Activated CD4-positive, alpha-beta T cell treated with anti-CD3 and anti-CD28 coated beads, Interleukin-2, amount 50 U/mL, for 24 hours (primary cell): ENCODE results near the gene TMEM255B.
"Not testable (repeated sequence)": the region's sequence is repeated elsewhere in the genome, so short reads cannot be mapped to it uniquely, and the experiment has no call there.

Experiments used
- DNase-seq, 2 donors: peaks; one replicate each; pipeline ENCODE4 v3.0.0-alpha.2; 2020; ENCODE audit warnings: low read depth in 1 of 2, low spot score in 1 of 2

The TMEM255B gene

DNA sequence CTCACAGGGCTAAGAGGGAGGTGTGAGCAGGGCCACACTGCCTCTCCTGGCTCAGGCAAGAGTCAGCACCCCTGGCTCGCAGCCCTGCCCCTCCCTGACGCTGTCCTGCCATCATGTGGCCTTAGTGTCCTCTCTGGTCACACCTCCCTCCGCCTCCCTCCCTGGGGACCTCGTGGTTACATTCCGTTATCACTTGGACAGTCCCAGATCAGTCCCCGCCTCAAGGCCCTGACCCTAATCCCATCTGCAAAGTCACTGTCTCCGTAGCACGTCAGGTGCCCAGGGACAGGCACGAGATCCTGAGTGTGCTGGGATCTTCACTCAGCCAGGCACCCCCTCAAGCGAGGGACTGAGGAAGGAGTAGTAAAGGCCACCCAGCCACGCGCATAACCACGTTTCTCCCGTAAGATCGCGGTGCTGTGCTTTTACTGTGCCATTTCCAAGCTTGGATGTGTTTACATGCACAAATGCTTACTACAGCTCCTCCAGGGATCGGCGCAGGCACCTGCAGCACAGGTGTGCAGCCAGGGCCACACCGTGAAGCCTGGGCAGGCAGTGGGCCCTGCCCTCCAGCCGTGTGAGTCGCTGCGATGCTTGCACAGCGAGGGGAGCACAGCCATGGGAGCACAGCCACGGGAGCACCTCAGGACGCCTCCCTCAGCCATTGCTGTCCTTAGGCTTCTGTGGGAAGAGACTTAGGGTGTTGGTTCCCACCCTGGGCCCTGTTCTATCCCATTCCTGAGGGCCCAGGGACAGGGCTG, 10.7 kb upstream of the TMEM255B start:
- no peak for DNase-seq

DNA sequence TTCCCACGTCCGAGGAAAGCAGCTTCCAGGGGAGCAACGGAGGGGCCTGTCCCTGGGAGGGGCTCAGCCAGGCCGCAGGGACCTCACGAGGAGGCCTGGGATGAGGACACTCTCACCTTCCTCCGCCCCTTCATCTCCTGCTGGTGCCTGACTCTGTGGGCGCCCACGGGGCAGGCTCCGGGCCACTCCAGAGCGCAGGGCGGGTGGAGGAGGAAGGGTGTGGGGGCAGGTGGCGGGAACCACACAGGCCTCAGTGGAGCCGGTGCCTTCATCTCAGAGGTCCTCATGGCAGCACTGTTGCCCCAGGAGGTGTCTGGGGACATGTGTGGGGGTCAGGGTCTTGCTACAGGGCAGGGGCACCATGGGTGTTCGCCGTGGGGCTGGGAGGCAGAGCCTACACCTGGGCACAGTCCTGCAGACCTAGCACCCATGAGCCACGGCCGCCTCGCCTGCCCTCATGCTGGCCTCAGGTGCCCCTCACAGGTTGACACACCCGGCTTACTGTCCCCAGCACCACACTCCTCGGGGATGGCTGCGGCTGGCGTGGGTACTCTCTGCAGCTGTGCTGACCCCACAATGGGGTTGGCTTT, 10.1 kb upstream of the TMEM255B start:
- no peak for DNase-seq

DNA sequence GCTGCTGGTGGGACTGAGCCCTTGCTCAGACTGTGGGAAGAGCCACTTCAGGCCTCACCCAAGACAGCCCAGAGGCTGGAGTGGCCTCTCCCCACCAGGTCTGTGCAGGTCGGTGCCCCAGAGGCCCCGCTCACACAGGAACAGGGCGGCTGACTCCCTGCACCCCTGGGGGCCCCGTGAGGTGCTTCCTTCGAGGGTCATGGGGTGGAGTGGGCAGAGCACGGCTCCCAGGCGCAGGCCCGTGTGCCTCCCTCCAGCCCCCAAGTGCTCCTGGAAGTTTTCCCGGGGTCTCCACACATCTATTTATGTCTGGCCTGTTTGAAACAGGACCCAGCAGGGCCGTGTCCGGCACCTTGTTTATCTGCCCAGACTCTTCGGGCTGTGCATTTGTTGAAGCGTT, 9.5 kb upstream of the TMEM255B start:
- no peak for DNase-seq

DNA sequence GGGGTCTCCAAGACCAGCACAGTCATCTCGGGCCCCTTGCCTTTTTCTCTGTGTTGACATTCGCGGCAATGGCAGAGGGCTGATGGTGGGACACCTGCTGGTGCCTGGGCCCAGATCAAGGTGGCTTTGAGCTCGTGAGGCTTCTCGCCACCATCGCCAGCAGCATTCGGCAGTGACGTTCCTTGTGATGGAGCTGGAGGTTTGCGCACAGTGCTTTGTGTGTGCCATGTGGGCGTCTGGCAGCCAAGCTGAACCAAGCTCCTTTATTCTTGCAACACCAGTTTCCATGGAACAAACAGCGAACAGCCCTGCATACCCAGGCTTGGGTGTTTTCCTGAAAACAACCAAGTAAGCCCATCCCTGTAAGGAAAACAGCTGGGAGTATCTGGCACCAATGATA, 9.1 kb upstream of the TMEM255B start:
- DNase-seq, result no peak

DNA sequence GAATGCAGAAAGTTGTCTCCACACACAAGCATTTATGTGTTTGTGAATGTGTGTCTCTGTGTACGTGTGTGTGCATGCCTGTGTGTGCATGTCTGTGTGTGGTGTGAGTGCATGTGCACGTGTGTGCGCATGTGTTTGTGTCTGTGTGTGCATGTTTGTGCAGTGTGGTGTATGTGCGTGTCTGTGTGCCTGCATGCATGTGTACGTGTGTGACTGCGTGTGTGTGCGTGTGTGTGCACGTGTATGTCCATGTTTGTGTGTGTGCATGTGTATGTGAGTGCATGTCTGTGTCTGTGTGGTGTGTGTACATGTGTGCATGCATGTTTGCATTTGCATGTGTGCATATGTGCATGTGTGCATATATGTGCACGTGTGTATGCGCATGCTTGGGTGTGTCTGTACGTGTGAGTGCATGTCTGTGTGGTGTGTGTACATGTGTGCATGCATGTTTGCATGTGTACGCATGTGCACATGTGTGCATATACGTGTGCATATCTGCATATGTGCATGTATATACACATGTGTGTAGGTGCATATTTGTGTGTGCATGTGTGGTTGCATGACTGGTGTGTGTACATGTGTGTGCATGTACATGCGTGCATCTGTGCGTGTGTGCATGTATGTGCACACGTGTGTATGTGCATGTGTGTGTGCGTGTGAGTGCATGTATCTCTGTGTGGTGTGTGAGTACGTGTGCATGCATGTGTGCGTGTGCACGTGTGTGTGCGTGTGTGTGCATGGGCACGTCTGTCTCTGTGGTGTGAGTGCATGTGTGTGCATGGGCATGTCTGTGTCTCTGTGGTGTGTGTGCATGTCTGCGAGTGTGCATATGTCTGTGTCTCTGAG, 8.2 kb upstream of the TMEM255B start:
- DNase-seq, result no peak

DNA sequence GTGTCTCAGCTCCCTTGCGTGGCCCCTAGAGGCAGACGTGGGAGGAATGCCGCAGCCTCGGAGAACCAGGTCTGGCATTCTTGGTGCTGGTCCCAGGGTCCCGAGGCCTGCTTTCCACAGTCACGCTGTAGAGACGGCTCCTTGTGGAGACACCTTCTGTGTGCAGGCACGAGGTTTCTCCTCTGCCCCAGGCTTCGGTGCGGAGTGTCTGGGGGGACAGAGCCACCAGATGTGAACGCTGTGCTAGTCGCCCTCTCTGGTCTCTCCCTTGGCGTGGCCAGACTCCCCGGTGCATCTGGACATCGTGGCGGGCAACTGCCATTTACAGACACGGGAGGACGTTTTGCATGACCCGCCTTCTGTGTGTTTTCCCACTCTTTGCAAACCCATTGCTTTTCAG, 7.5 kb upstream of the TMEM255B start:
- no peak for DNase-seq

DNA sequence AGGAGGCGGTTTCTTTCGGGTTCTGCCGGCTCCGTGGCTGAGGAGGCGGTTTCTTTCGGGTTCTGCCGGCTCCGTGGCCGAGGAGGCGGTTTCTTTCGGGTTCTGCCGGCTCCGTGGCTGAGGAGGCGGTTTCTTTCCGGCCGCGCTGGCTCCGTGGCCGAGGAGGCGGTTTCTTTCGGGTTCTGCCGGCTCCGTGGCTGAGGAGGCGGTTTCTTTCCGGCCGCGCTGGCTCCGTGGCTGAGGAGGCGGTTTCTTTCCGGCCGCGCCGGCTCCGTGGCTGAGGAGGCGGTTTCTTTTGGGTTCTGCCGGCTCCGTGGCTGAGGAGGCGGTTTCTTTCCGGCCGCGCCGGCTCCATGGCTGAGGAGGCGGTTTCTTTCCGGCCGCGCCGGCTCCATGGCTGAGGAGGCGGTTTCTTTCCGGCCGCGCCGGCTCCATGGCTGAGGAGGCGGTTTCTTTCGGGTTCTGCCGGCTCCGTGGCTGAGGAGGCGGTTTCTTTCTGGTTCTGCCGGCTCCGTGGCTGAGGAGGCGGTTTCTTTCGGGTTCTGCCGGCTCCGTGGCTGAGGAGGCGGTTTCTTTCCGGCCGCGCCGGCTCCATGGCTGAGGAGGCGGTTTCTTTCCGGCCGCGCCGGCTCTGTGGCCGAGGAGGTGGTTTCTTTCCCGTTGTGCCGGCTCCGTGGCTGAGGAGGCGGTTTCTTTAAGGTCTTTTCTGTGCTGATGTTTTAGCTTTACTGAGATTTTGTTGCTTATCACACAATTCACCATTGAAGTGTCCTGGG, 6.6 kb upstream of the TMEM255B start:
- not testable (repeated sequence) for DNase-seq

DNA sequence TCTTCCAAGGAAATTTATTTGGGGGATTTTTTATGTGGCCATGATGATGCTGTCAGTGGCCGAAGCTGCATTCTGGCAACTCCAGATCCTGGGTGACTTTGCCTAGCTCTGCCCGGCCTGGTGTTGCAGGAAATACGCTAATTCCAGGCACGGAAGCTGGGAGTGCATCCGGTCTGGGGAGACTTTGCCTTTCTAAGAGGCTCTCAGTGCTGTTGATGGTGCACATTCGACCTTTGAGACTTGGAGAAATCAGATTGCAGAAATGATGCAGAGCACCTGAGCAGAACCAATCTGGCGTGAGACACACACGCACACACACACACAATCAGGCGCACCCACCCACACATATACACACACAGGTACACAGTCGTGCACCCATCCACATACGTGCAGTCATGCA, 5.9 kb upstream of the TMEM255B start:
- DNase-seq, result no peak

DNA sequence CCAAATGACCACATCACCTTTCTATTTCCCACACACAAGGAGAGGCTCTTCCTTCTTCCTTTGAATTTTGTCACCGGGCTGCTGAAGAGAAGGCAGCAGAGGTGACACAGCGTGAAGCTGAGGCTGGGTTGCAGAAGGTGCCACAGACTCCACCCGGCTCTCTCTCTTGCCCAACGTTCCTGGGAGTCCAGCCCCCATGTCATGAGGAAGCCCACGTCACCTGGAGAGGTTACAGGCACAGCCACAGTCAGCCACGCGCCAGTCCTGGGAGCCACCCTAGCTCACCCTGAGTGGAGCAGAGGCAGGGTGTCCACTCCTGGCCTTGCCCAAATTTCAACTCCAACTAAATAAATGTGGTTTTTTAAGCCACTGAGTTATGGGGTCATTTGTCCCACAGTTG, 4.8 kb upstream of the TMEM255B start:
- no peak for DNase-seq

DNA sequence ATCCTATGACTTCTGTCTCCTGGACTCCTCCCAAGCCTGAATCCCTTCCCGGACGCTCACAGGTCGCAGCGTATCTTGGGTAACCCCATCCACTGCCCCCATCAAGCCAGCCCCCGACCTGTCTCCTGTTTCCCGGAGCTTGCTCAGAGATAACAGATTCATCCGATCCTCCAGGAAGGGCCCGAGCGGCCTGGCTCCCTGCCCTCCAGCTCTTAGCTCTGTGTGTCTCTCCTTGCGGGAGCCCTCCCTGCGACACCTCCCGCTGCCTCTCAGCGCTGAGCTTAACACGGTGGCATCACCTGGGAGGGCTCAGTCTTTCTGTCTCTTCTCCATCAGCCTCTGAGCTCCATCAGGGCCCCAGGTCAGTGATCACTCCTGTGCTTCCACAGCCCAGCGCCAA, 4.3 kb upstream of the TMEM255B start:
- DNase-seq, result no peak

DNA sequence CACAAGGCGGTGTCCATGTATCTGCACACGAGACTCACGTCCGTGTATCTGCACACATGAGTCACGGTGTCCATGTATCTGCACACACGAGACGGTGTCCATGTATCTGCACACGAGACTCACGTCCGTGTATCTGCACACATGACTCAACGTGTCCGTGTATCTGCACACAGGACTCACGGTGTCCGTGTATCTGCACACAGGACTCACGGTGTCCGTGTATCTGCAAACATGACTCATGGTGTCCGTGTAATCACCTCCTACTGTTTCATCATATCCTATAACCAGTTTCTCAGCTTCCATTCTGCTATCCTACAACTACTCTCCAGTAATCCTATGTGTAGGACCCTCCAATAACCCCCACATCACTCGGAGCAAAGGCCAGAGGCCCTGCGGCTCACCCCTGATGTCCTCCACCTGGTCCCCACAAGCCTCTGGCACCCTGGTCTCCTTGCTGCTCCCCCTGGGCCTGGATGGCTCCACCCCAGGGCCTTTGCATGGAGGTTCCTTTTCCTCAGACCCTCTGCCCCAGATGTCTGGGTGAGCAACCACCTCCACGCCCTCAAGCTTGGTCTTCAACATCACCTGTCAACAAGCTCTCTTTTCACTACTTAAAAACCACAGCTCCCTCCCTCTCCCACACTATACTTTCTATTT, 2.5 kb upstream of the TMEM255B start:
- DNase-seq, result no peak

DNA sequence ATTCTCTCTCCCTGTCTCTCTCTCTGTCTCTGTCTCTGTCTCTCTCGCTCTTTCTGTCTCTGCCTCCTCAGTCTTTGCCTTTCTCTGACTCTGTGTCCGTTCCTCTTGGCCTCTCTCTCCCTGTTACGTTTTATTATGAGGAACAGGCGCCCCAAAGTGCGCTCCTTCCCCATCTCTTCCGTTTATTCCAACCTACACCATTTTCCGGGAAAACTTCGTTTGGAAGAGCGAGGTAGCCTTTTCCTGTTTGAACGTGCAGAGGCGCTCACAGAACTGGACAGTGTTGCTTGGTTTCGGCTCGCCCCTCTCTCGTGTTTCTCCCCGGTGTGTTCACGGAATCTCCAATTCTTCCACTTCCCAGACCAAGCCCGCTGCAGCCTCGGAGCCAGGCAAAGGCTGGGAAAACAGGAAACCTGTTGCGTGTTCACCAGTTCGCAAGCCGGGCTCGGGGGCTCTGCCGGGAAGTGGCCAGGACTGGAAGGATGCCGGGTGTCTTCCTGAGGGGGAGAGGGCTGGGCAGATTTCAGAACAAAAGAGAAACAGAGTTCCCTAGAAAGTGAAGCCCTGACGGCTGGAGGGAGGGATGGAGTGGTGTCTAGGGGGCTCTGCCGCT, 605 bp downstream of the TMEM255B start:
- no peak for DNase-seq

DNA sequence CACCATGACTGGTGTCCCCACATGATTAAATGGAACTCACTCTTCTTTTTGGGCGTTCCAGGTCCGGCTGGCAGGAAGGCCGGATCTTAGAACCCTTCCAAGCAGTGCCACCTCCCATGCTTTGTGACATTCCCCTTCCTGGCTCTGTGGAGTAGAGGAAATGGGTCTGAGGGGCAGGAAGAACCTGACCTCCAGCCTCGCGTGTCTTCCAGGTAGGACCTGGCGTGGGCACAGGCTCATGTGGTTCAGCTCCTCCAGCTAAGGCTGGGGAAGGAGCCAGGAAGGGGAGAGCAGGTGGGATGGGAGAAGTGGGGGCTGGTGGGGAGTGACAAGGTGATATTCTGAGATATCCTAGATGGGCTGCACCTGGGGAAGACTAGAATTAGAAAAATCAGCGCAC, 2.1 kb downstream of the TMEM255B start:
- DNase-seq, result no peak

DNA sequence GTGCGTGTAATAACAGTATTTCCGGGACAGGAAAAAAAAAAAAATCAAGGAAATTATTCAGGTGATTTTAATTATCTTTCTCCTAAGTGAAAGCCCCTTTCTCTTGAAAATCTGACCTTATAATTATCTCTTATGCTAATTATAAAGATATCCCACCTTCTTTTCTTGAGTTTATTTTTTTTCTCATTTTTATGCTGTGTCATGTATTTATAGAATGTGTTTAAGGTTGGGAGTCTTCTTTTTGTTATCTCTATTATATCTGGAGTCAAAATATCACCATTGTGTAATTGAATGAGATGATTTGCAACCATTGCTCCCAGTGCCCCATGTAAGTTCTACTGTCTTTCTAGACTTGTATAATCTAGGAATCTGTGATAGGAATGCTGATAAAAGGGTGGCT, 3.0 kb downstream of the TMEM255B start:
- no peak for DNase-seq

DNA sequence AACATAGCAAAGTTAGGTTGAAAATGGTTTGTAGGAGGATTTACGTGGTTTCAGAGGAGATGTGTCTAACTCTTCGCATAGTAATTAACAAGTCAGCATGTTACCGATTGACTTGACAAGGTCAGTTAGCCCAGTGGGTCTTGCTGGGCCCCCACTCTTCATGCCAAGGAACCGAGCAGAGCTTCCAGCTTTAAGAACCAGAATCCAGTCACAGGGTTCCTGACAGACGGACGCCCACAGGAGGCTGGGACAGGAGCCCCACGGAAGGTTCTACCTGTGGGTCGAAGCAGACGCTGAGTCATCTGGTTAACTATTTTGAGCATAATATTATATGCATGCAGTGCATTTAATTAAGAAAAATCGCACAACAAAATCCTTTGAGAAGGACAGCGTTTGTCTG, 3.5 kb downstream of the TMEM255B start:
- no peak for DNase-seq

DNA sequence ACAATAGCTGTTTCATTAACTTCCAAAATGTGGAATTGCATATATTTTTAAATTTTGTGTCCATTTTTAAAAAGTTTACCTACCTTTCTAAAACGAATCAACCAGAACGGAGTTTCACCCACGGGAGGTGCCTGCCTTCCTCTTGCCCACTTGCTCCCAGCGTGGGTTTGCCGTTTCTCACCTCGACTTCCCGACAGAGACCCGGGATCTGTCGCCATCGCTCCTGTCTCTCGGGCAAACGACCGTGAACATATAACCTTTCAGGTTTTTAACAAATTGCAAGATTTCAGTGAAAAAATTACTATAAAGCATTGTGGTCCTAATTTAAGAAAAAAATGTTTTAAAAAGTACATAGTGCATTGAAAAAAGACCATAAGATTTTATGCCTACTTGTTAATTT, 4.2 kb downstream of the TMEM255B start:
- DNase-seq, result no peak

DNA sequence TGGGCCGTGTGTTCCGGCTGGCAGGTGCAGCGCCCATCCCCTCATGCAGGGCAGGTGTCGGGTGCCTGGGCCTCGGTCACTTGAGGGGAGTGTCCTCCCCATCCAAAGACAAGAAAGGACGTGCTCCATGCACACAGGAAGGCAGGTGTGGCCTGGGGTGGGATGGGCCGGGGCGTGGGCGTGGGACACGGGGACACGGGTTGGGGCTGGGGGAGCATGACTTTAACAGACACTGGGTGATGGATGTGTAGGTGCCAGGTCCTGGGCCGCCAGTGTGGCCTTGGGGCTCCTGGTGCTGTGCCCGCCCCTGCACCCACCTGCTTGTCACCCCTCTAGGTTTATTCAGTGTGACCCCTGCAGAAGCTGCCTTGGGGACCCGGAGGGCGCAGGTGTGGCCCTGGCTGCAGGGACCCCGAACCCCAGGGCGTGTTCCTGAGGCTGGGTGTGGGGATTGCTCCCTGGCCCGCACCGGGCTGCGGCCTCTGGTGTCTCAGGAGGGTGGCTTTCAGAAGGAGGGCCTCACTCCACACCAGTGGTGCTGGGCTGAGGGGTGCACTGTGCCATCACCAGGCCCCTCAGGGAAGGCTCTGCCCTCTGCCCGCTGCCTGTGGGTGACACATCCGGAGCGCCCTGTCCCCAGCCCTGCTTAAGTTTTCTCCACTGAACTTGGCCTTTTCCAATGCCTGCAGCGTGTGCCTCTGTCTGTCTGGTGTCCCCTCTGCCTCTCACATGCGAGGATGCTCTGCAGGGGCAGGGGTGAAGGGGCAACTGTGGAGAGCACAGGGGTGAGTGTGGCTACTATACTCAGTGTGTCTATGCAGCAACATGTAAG, 5.2 kb downstream of the TMEM255B start:
- DNase-seq, result no peak

DNA sequence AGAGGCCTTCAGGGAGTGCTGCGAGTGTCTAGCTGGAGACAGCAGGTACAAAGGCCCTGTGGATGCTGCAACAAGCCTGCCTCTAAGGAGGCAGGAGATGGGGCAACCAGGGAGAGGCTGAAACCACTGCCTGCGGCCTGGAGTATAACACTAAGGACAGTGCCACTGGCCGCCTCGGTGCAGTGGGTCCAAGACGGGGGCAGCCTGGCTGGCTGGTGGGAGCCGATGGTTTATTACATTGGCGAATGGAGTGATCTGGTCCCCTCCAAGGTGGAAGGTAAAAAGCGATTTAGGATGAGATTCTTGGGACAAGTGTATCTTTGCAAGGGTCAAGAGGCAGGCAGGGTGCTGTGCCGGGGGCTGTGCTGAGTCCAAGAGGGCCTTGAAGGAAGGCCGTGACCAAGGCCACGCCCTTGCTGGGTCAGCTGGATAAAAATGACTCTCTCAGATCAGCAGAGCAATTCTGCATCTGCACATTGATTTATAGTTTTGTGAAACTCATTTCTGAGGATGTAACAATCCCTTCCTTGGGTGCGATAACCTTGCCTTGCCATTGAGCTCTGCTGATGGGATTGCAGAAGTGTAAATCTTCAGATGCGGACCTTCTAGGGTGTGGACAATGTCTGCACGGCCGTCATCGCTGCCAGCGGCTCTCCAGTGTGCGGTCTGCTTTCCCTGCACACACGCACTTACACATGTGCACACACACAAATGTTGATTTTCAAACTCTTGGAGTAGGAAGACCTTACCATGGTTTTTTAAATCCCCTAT, 6.0 kb downstream of the TMEM255B start:
- no peak for DNase-seq

DNA sequence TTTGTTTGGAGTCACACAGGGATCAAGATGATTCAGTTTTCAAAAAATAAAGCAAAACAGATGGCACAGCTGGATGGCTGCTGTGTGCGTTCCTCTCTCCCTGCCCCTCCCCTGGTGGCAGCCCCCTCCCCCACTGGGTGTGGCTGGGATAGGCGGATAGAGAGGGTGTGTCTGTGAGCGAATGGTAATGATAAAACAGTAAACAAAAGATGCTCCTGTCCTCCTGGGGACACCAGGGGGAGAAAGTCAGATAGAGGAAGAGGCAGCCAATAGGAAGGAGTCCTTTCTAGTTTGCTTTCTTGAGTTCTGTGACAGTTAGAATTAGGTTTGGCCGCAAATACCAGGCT, 6.5 kb downstream of the TMEM255B start:
- no peak for DNase-seq
